Measurements from ENCODE around the gene DNPH1. TPM values are rescaled to one million over a fixed set of nuclear protein-coding genes. Genes with fewer than 3 reads are reported as not detected.

DNPH1 gene
- total RNA-seq, 1 experiment from 2014 or later: 47.0 TPM

DNA sequence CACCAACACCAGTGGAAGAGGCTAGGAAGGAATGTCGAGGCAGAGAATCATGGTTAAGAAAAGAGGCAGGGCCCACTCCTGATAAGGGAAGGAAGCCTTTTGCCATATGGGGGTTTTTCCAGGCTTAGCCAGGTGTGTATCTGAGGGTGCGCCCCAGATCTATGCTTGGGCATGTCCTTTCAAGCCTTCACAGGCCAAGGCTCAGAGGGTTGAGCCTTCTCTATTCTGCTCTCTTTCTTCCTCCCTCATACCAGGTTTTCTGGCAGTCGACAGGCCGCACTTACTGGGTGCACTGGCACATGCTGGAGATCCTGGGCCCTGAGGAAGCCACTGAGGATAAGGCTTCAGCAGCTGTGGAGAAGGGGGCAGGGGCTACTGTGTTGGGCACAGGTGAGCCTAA lies 42.6 kb downstream of the DNPH1 start:
- no peak overlapping the region for H2BK12ac ChIP-seq (ENCODE audit: insufficient read length, low read depth, low read length)
- no peak overlapping the region for H2AFZ ChIP-seq (ENCODE audit: low read length)
- WGBS (ENCODE audit: extremely low coverage, insufficient read length, low lambda C conversion rate): no CpG with 5 or more reads among the region's 4 CpGs

More for the DNA sequence above, 42.6 kb downstream of the DNPH1 start:
- H3K18ac ChIP-seq (ENCODE audit: insufficient read length, low read depth, low read length): no peak overlapping the region
- TF ChIP-seq, protein P1, sequence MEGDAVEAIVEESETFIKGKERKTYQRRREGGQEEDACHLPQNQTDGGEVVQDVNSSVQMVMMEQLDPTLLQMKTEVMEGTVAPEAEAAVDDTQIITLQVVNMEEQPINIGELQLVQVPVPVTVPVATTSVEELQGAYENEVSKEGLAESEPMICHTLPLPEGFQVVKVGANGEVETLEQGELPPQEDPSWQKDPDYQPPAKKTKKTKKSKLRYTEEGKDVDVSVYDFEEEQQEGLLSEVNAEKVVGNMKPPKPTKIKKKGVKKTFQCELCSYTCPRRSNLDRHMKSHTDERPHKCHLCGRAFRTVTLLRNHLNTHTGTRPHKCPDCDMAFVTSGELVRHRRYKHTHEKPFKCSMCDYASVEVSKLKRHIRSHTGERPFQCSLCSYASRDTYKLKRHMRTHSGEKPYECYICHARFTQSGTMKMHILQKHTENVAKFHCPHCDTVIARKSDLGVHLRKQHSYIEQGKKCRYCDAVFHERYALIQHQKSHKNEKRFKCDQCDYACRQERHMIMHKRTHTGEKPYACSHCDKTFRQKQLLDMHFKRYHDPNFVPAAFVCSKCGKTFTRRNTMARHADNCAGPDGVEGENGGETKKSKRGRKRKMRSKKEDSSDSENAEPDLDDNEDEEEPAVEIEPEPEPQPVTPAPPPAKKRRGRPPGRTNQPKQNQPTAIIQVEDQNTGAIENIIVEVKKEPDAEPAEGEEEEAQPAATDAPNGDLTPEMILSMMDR (conservative IDR thresholded peaks at IDR 0.05): no peak
- H3K23ac ChIP-seq (ENCODE audit: insufficient read length, low read depth, low read length): no peak overlapping the region
- no peaks in the 10 kb centered on the region for H3K9me3 ChIP-seq (ENCODE audit: control insufficient read depth, low read depth, low read length)
- no peak overlapping the region for H4K5ac ChIP-seq (ENCODE audit: insufficient read length, low read depth, low read length)
- Mint-ChIP-seq H3K4me1 (peaks cover 10% of the 10 kb centered on the region in 2 experiments), H3K36me3 (ENCODE audit: insufficient read depth in 1 of 3, low read depth in 3 of 3) (peaks cover 4 to 22% (median 20%) of the 10 kb centered on the region in 3 experiments; a peak in 5 of 7 replicates), H3K27ac (peak overlapping the region in 2 of 3 experiments; percentile 39 to 43; a peak in 1 of 7 replicates), H3K4me3 (no peak overlapping the region), H3K27me3 (ENCODE audit: low read depth) (no peaks in the 10 kb centered on the region), H3K9me3 (no peaks in the 10 kb centered on the region)
- H3K79me2 ChIP-seq (ENCODE audit: insufficient read depth, low read length): no peaks in the 10 kb centered on the region
- H2BK20ac ChIP-seq (ENCODE audit: low read depth, low read length, poor library complexity, severe bottlenecking): no peak overlapping the region
- H3K56ac ChIP-seq (ENCODE audit: insufficient read length, low read depth, low read length): no peak overlapping the region
- H3K4me2 ChIP-seq (ENCODE audit: insufficient read depth, insufficient read length, low read length): no peak overlapping the region
- no peak overlapping the region for H4K8ac ChIP-seq (replicated peaks; ENCODE audit: insufficient read length, low read depth, low read length)
- no peaks in the 10 kb centered on the region for H3K27me3 ChIP-seq (ENCODE audit: insufficient read depth, low read length)
- H3K14ac ChIP-seq (ENCODE audit: insufficient read depth, low read length): no peak overlapping the region
- no peak overlapping the region for H2BK15ac ChIP-seq (ENCODE audit: low read depth, low read length)
- H4K91ac ChIP-seq (ENCODE audit: insufficient read length, low read depth, low read length): no peak overlapping the region
- H3K4ac ChIP-seq (ENCODE audit: low read depth, low read length): no peak overlapping the region
- H3K23me2 ChIP-seq (ENCODE audit: insufficient read length, low read depth, low read length, poor library complexity, severe bottlenecking): peaks cover 6% of the 10 kb centered on the region
- no peak overlapping the region for H3K9ac ChIP-seq (ENCODE audit: extremely low read depth, insufficient read length, low read length)
- H3K79me1 ChIP-seq (ENCODE audit: insufficient read depth, low read depth, low read length, poor library complexity, severe bottlenecking): no peaks in the 10 kb centered on the region
- no peak overlapping the region for H2BK120ac ChIP-seq (ENCODE audit: low read depth, low read length, poor library complexity, severe bottlenecking)
- no peak overlapping the region for H3T11ph ChIP-seq (ENCODE audit: low read length)
- no peak for DNase-seq
- H2AK5ac ChIP-seq (ENCODE audit: insufficient read length, low read length): no peak overlapping the region
- no peak overlapping the region for H3K27ac ChIP-seq (ENCODE audit: insufficient read length, low read depth, low read length)
- no peaks in the 10 kb centered on the region for H3K4me1 ChIP-seq (ENCODE audit: insufficient read depth, low read length)
- H4K20me1 ChIP-seq (ENCODE audit: control insufficient read depth, insufficient read depth, insufficient read length): no peaks in the 10 kb centered on the region
- no peak overlapping the region for H2BK5ac ChIP-seq (ENCODE audit: insufficient read length, low read length)
